OCI-LY3 (cell line): Measurements from ENCODE around the gene LPP.

Source experiments
- H2AFZ ChIP-seq: fragments of 200-600, 300-600 bp; shearing (Covaris generic); 2 replicates; pipeline ENCODE4 v1.6.0; 2014; ENCODE audit warnings: antibody characterized with exemption, low read depth, low read length
- H3K27ac ChIP-seq: fragments of 200-600, 300-600 bp; sonication (generic); 2 replicates; pipeline ENCODE4 v1.5.1; 2014; ENCODE audit warnings: mild to moderate bottlenecking, low read length, moderate library complexity, mixed read lengths
- H3K27me3 ChIP-seq: fragments of 200-600, 300-600 bp; sonication (generic); 2 replicates; pipeline ENCODE4 v1.6.1; 2014; ENCODE audit warnings: low read depth, low read length, mixed read lengths
- H3K36me3 ChIP-seq: fragments of 200-600, 300-600 bp; sonication (generic); replicated peaks from 2 replicates; pipeline ENCODE3; 2014; ENCODE audit warnings: low read depth, low read length, mixed read lengths
- H3K4me1 ChIP-seq: fragments of 300-600, 200-600 bp; sonication (generic); 2 replicates; pipeline ENCODE4 v1.6.1; 2014; ENCODE audit warnings: low read length, mixed read lengths
- H3K4me2 ChIP-seq: fragments of 200-600, 300-600 bp; sonication (generic); 2 replicates; pipeline ENCODE4 v1.6.1; 2014; ENCODE audit warnings: low read length, mixed read lengths
- H3K4me3 ChIP-seq: fragments of 300-600, 200-600 bp; sonication (generic); 2 replicates; pipeline ENCODE4 v1.5.1; 2014; ENCODE audit warnings: antibody characterized with exemption, mild to moderate bottlenecking, low read length, moderate library complexity
- H3K79me2 ChIP-seq: fragments of 300-600, 200-600 bp; shearing (Covaris generic); 2 replicates; pipeline ENCODE4 v1.6.1; 2014; ENCODE audit warnings: mild to moderate bottlenecking, low read length, mixed read lengths
- H3K9ac ChIP-seq: fragments of 300-600, 200-600 bp; shearing (Covaris generic); 2 replicates; pipeline ENCODE4 v1.6.0; 2014; ENCODE audit warnings: mild to moderate bottlenecking, low read length, moderate library complexity
- H3K9me3 ChIP-seq: fragments of 200-600, 300-600 bp; shearing (Covaris generic); 2 replicates; pipeline ENCODE4 v1.6.1; 2014; ENCODE audit warnings: low read length, mixed read lengths; ENCODE audit not compliant: insufficient read depth
- H4K20me1 ChIP-seq: fragments of 200-600, 300-600 bp; sonication (generic); 2 replicates; pipeline ENCODE4 v1.6.1; 2016; ENCODE audit warnings: low read length, mixed read lengths; ENCODE audit not compliant: insufficient read depth
- EZH2phosphoT487 ChIP-seq: fragments of 200-600 bp; shearing (Covaris generic); IDR thresholded peaks from 2 replicates; pipeline ENCODE4 v1.6.1; 2018; ENCODE audit warnings: antibody characterized with exemption, mixed run types, low read depth
- TF ChIP-seq, protein P1 (sequence below): fragments of 200-600, 300-600 bp; sonication (generic); IDR thresholded peaks from 2 replicates; pipeline ENCODE4 v1.5.1; 2014; ENCODE audit warnings: antibody characterized with exemption, low read length, low read depth

Gene LPP

DNA sequence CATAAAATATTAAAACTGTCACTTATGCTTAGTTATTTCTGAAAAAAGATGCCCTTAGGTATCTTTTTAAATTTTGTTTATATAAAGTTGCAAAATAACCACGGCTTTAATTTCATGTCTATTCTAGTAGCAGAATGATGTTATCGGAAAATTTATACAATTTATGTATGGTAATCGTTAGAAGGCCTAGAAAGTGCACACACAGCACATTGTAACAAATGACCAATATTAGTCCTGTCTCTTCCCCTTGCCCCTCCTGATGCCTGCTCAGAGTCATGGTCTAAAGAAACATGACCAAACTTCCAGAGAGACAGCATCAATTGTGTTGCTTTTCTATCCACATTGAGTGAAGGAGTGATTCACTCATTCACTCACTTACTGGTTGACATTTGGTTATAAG is 6.2 kb upstream of the LPP start:
- Histone ChIP-seq H3K27ac (no peak overlapping the region), H2AFZ (no peak overlapping the region), H3K36me3 (no peaks in the 10 kb centered on the region), H3K4me3 (no peak overlapping the region), H3K79me2 (no peaks in the 10 kb centered on the region), H4K20me1 (no peaks in the 10 kb centered on the region), H3K9ac (no peak overlapping the region), H3K9me3 (no peaks in the 10 kb centered on the region), H3K4me1 (no peaks in the 10 kb centered on the region), H3K4me2 (no peak overlapping the region), H3K27me3 (0 out of 2 replicates have a peak, but pooled peaks cover 2% of the 10 kb centered on the region)
- no peak for TF ChIP-seq EZH2phosphoT487
- TF ChIP-seq, protein P1, sequence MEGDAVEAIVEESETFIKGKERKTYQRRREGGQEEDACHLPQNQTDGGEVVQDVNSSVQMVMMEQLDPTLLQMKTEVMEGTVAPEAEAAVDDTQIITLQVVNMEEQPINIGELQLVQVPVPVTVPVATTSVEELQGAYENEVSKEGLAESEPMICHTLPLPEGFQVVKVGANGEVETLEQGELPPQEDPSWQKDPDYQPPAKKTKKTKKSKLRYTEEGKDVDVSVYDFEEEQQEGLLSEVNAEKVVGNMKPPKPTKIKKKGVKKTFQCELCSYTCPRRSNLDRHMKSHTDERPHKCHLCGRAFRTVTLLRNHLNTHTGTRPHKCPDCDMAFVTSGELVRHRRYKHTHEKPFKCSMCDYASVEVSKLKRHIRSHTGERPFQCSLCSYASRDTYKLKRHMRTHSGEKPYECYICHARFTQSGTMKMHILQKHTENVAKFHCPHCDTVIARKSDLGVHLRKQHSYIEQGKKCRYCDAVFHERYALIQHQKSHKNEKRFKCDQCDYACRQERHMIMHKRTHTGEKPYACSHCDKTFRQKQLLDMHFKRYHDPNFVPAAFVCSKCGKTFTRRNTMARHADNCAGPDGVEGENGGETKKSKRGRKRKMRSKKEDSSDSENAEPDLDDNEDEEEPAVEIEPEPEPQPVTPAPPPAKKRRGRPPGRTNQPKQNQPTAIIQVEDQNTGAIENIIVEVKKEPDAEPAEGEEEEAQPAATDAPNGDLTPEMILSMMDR = no peak

DNA sequence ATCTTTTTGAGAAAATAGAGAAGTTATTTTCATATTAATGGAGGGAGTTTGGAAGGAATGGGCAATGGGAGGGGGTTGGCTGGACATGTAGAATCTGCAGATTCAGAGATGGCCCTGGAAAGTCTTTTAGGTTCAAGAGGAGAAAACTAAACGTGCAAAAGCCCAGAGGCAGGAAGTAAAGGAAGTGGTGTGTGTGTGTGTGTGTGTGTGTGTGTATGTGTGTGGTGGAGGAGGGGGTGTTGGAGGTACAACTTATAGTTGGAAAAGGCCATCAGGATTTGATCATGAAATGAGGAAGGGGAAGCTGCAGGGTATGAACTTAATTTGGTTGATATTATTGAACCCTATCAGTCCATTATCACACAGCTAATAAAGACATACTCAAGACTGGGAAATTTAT is 5.6 kb upstream of the LPP start:
- no peak overlapping the region for H3K4me2 ChIP-seq
- no peaks in the 10 kb centered on the region for H3K36me3 ChIP-seq
- H3K27me3 ChIP-seq = 0 out of 2 replicates have a peak, but pooled peaks cover 2% of the 10 kb centered on the region
- no peaks in the 10 kb centered on the region for H3K79me2 ChIP-seq
- peaks cover 5% of the 10 kb centered on the region for H3K4me1 ChIP-seq
- H3K9me3 ChIP-seq = no peaks in the 10 kb centered on the region
- no peak overlapping the region for H3K9ac ChIP-seq
- no peak overlapping the region for H3K4me3 ChIP-seq
- TF ChIP-seq EZH2phosphoT487 = no peak
- H4K20me1 ChIP-seq = no peaks in the 10 kb centered on the region
- no peak overlapping the region for H2AFZ ChIP-seq
- H3K27ac ChIP-seq = no peak overlapping the region

DNA sequence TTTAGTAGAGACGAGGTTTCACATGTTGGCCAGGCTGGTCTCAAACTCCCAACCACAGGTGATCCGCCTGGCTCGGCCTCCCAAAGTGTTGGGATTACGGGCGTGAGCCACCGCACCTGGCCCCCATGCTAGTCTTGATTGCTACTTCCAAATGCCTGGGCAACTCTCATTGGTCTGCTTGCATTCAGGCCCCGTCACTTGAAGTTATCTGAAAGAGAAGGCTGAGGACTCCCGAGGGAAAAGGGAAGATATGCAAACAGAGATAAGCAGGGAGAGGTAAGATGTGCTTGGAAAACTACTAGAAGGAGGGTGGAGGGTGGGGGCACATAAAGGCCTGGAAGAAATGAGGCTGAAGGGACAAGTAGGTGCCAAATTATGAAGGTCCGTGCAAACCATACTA is 4.4 kb upstream of the LPP start:
- Histone ChIP-seq H3K27ac (no peak overlapping the region), H3K27me3 (0 out of 2 replicates have a peak, but pooled peaks cover 2% of the 10 kb centered on the region), H3K9me3 (no peaks in the 10 kb centered on the region), H3K4me3 (no peak overlapping the region), H3K4me2 (no peak overlapping the region), H3K9ac (no peak overlapping the region), H3K4me1 (peaks cover 6% of the 10 kb centered on the region), H3K36me3 (no peaks in the 10 kb centered on the region), H3K79me2 (peaks cover 1% of the 10 kb centered on the region; the same call in 1 of the 2 replicates), H2AFZ (no peak overlapping the region), H4K20me1 (no peaks in the 10 kb centered on the region)
- TF ChIP-seq, protein P1 = no peak

DNA sequence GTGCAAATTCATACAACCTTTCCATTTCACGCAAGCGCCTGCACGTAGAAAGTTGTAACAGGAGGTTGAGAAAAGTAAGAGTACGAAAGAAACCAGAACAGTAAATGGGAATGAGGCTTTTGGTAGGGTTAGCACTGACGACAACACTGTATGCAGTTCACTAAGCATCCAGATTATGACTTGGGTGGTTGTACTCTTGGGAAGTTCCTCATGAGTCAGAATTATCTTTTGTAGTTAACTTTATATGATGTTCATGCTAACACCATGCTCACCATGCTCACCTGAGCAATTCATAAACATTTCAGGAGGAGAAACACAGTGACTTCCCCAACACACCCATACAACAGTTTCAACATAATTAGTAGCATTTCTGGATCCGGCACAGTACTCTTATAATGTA is 3.0 kb upstream of the LPP start:
- Histone ChIP-seq H3K27ac (no peak overlapping the region), H3K27me3 (no peaks in the 10 kb centered on the region), H3K4me2 (no peak overlapping the region)

More for the DNA sequence above, 3.0 kb upstream of the LPP start:
- peaks cover 16% of the 10 kb centered on the region for H3K4me1 ChIP-seq
- no peak overlapping the region for H3K9ac ChIP-seq
- H3K36me3 ChIP-seq = no peaks in the 10 kb centered on the region
- no peaks in the 10 kb centered on the region for H3K9me3 ChIP-seq
- TF ChIP-seq EZH2phosphoT487 = no peak
- TF ChIP-seq, protein P1 = no peak
- H3K79me2 ChIP-seq = peaks cover 7% of the 10 kb centered on the region; the same call in 1 of the 2 replicates
- H3K4me3 ChIP-seq = no peak overlapping the region
- no peaks in the 10 kb centered on the region for H4K20me1 ChIP-seq
- no peak overlapping the region for H2AFZ ChIP-seq
